ENCODE data around the gene SUDS3.
"Not testable (repeated sequence)": the region's sequence is repeated elsewhere in the genome, so short reads cannot be mapped to it uniquely, and the experiment has no call there.

- TF ChIP-seq CTCF, POLR2A (IDR thresholded peaks at IDR 0.05): not testable (repeated sequence)
Measured at GRCh38 chr12:118354503-118354902, 21.9 kb upstream of the SUDS3 start.

Measured in adrenal gland (tissue), 5 donors.